ENCODE measurements around the gene BTBD17. TPM values are rescaled to one million over a fixed set of nuclear protein-coding genes. Genes with fewer than 3 reads are reported as not detected.

BTBD17 gene
- total and polyA plus RNA-seq, 2 of the 8 experiments (the other 6 are each of a cell fraction or from before 2014, with no cell fraction given), result 7.0 to 14.8 TPM

GRCh38 chr17:74307984-74308773 is 53.5 kb downstream of the BTBD17 start (continued):
- TF ChIP-seq CHD7 (IDR thresholded peaks at IDR 0.05; ENCODE audit: insufficient replicate concordance, low read length) (no peak), RBBP5 (IDR thresholded peaks at IDR 0.05; ENCODE audit: borderline replicate concordance, low read depth, low read length) (no peak)
